SKM-1 treated with dmso at 0.1 percent for 144 hours (cell line): ENCODE results near the gene MSI2.

Experiments
- DNase-seq: peaks from one replicate; lab custom pipeline; 2025; ENCODE audit not compliant: unreplicated experiment; lab: John Stamatoyannopoulos, UW

MSI2 gene

DNA sequence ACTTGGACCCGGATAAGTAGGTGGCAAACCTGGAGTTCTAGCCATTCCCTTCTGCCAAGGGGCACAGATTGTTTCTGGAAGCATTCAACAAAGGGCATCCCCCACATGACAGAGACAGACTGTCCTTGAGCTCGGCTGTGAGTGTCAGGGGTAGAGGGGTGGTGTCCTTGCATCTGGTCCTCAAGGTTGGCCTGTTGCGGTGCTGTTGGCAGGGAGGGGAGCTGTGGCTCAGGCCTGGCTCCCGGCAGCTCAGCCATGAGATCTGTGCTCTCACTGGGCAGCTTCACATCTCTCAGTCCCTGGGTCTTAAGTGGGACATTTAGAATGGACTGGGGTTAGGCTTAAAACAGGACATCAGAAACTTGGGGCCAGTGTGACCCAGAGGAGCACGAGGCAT lies 468.4 kb downstream of the MSI2 start:
- no peak for DNase-seq

DNA sequence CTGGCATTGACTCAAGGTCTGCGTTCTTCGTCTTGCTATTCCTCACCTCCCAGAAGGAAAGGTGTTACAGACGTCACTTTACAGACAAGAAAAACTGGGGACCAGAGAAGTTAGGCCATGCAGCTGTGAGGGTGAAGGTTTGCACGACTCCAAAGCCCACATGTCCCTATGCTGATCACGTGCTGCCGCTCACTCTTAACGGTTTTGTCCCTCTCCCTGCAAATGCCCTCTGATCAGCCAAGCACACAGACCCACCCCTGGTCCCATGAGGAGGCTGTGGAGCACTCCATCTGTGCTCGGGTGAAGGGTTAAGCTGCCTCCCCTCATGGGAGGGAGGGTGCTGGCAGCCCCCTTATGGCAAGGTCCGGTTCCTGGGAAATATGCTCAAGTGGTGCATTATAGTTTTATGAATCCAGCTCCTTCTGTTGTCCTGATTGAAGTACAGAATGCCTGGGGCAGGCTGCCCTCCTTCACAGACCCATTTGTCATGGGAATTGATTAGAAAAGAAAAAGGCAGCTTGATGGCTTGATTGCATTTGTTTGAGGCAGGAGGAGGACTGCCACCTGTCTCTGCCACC lies 470.0 kb downstream of the MSI2 start:
- DNase-seq, result no peak

DNA sequence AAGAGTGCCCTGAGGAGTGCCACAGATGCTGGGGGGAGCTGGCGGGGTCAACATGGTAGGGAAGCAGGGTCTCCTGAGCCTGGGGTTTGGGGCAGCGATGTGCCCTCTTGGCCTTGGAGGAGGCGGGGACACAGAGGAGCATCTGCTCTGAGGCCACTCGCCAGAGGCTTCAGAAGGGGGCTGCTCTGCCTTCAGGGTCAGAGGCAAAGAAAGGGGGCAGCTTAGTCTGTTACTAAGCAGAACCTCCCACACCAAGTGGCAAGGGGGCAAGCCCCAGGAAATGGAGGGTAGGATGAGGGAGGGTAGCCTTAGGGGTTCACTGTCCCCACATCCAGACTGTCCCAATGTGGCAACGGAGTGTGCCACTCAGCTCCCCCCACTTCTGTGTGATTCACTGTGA lies 470.5 kb downstream of the MSI2 start:
- no peak for DNase-seq

DNA sequence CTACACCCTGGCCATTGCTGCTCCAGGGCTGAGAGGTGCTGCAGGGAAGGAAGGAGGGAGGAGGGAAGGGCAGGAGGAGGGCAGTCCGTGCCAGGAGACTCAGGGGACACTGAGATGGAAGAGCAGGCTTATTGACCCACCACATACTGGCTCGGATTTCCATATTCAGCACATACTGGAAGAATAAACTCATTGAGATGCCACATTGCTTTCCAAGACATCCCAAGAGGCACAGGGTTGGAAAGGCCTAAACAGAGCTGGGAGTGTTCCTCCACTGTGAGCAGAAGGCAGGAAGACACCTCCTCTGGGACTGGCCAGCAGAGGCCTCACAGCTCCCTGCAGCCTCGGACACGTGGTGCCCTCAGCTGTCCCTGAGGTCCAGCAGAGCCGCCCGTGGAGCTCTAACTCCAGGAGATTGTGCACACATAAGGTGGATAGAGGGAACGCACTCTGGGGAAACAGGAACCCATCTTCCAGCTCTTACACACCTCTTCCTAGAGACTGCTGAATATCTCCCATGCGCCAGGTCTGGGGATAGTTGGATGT lies 471.4 kb downstream of the MSI2 start:
- no peak for DNase-seq

DNA sequence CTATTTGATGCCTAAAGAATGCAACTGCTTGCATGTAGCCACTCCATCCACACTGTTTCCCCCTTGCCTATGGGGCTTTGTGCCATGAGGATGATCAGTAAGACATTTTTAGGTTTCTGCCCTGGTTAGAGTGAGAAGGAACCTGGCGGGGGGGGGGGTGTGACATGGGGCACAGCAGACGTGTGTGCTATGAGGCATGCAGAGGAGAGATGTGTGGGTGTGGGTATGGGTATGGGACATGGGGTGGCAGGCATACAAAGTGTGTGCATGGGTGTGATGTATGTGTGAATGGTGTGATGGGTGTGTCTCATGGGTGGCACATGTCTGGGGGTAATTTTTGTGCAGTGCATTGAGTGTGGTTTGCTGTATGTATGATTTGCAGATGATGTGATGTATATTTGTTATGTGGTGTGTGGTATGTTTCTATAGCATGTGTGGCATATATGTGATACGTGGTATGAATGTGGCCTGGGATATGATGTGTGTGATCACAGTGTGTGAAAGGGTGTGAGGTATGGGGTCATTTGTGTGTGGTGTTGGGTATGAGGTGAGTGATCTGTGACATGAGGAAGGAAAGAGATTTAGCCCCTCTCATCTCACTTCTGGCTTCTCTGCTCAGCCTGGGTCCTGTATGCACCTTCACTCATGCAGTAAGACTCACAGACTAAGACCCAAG lies 473.8 kb downstream of the MSI2 start:
- DNase-seq, result no peak

DNA sequence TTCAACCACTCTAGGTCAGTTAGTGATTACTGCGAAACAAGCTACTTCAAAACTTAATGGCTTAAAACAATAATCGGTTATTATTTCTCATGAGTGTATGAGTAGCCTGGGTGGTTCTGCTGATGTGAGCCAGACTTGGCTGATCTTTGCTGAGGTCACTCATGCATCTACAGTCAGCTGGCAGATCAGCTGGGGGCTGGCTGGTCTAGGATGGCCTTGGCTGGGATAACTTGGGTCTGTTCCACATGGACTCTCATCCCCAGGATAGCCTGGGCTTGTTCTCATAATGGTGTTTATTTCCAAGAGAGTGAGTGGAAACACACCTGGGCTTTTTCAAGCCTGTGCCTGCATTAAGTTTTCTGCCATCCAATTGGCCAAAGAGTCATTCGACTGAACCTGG lies 475.7 kb downstream of the MSI2 start:
- no peak for DNase-seq

DNA sequence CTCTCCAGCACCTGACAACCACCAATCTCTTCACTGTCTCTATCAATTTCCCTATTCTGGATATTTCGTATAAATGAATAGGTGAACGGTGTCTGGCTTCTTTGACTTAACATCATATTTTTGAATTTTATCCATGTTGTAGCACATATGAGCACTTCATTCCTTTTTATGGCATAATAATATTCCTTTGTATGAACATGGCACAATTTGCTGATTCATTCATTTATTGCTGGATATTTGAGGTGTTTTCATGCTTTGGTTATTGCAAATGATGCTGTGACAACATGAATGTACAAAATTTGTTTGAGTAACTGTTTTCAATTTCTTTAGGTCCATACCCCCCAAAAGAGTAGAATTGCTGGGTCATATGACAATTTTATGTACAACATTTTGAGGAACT lies 476.8 kb downstream of the MSI2 start:
- no peak for DNase-seq
